Measurements from ENCODE around the gene CACNA1C.

CACNA1C gene

GRCh38 chr12:2149091-2149490, 96.3 kb downstream of the CACNA1C start:
- no peaks in the 10 kb centered on the region for H3K36me3 ChIP-seq (ENCODE audit: low read depth)
- no peaks in the 10 kb centered on the region for H3K9me3 ChIP-seq (ENCODE audit: severe bottlenecking)
- ATAC-seq (ENCODE audit: low read depth) (no peak), DNase-seq (ENCODE audit: low spot score) (no peak)
- H3K4me3 ChIP-seq (ENCODE audit: severe bottlenecking) = no peak overlapping the region
- no peaks in the 10 kb centered on the region for H3K4me1 ChIP-seq (ENCODE audit: insufficient read depth, poor library complexity, severe bottlenecking)
- H3K27ac ChIP-seq (ENCODE audit: poor library complexity, severe bottlenecking) = no peak overlapping the region
- TF ChIP-seq CTCF (IDR thresholded peaks at IDR 0.05; ENCODE audit: poor library complexity, severe bottlenecking) = no peak
- H3K27me3 ChIP-seq (ENCODE audit: insufficient read depth, poor library complexity, severe bottlenecking) = peaks cover 34% of the 10 kb centered on the region

GRCh38 chr12:2150833-2151232, 98.0 kb downstream of the CACNA1C start:
- DNase-seq (ENCODE audit: low spot score) = no peak
- H3K4me1 ChIP-seq (ENCODE audit: insufficient read depth, poor library complexity, severe bottlenecking) = no peaks in the 10 kb centered on the region
- H3K27ac ChIP-seq (ENCODE audit: poor library complexity, severe bottlenecking) = no peak overlapping the region
- H3K27me3 ChIP-seq (ENCODE audit: insufficient read depth, poor library complexity, severe bottlenecking) = peaks cover 31% of the 10 kb centered on the region
- ATAC-seq (ENCODE audit: low read depth) = no peak
- no peaks in the 10 kb centered on the region for H3K9me3 ChIP-seq (ENCODE audit: severe bottlenecking)
- no peaks in the 10 kb centered on the region for H3K36me3 ChIP-seq (ENCODE audit: low read depth)
- TF ChIP-seq CTCF (IDR thresholded peaks at IDR 0.05; ENCODE audit: poor library complexity, severe bottlenecking) = no peak
- no peak overlapping the region for H3K4me3 ChIP-seq (ENCODE audit: severe bottlenecking)

GRCh38 chr12:2151391-2151790, 98.6 kb downstream of the CACNA1C start:
- ATAC-seq (ENCODE audit: low read depth) (no peak), DNase-seq (ENCODE audit: low spot score) (no peak)
- Histone ChIP-seq H3K9me3 (ENCODE audit: severe bottlenecking) (no peaks in the 10 kb centered on the region), H3K4me3 (ENCODE audit: severe bottlenecking) (no peak overlapping the region), H3K27ac (ENCODE audit: poor library complexity, severe bottlenecking) (no peak overlapping the region), H3K27me3 (ENCODE audit: insufficient read depth, poor library complexity, severe bottlenecking) (peaks cover 32% of the 10 kb centered on the region), H3K4me1 (ENCODE audit: insufficient read depth, poor library complexity, severe bottlenecking) (no peaks in the 10 kb centered on the region), H3K36me3 (ENCODE audit: low read depth) (no peaks in the 10 kb centered on the region)
- no peak for TF ChIP-seq CTCF (IDR thresholded peaks at IDR 0.05; ENCODE audit: poor library complexity, severe bottlenecking)

GRCh38 chr12:2152134-2152533, 99.3 kb downstream of the CACNA1C start:
- peaks cover 25% of the 10 kb centered on the region for H3K27me3 ChIP-seq (ENCODE audit: insufficient read depth, poor library complexity, severe bottlenecking)
- H3K27ac ChIP-seq (ENCODE audit: poor library complexity, severe bottlenecking) = no peak overlapping the region
- ATAC-seq (ENCODE audit: low read depth) (no peak), DNase-seq (ENCODE audit: low spot score) (no peak)
- no peaks in the 10 kb centered on the region for H3K9me3 ChIP-seq (ENCODE audit: severe bottlenecking)
- no peak for TF ChIP-seq CTCF (IDR thresholded peaks at IDR 0.05; ENCODE audit: poor library complexity, severe bottlenecking)
- H3K36me3 ChIP-seq (ENCODE audit: low read depth) = no peaks in the 10 kb centered on the region
- no peak overlapping the region for H3K4me3 ChIP-seq (ENCODE audit: severe bottlenecking)
- H3K4me1 ChIP-seq (ENCODE audit: insufficient read depth, poor library complexity, severe bottlenecking) = no peaks in the 10 kb centered on the region

GRCh38 chr12:2154050-2154449, 101.3 kb downstream of the CACNA1C start:
- DNase-seq (ENCODE audit: low spot score) = no peak
- Histone ChIP-seq H3K27ac (ENCODE audit: poor library complexity, severe bottlenecking) (no peak overlapping the region), H3K4me1 (ENCODE audit: insufficient read depth, poor library complexity, severe bottlenecking) (no peaks in the 10 kb centered on the region), H3K27me3 (ENCODE audit: insufficient read depth, poor library complexity, severe bottlenecking) (peaks cover 22% of the 10 kb centered on the region), H3K36me3 (ENCODE audit: low read depth) (no peaks in the 10 kb centered on the region), H3K9me3 (ENCODE audit: severe bottlenecking) (no peaks in the 10 kb centered on the region), H3K4me3 (ENCODE audit: severe bottlenecking) (no peak overlapping the region)
- no peak for TF ChIP-seq CTCF (IDR thresholded peaks at IDR 0.05; ENCODE audit: poor library complexity, severe bottlenecking)
- 0 out of 3 replicates have a peak, but pooled peaks have one; percentile 14 for ATAC-seq (ENCODE audit: low read depth)

All from RWPE2 (cell line).